Measurements from ENCODE around the gene ERCC5. TPM values are rescaled to one million over a fixed set of nuclear protein-coding genes. Genes with fewer than 3 reads are reported as not detected.

ERCC5 gene
- total and polyA plus RNA-seq, 9 of the 15 experiments (the other 6 are each of a cell fraction or from before 2014, with no cell fraction given): 7.4 to 43.1 (median 33.9) TPM

DNA sequence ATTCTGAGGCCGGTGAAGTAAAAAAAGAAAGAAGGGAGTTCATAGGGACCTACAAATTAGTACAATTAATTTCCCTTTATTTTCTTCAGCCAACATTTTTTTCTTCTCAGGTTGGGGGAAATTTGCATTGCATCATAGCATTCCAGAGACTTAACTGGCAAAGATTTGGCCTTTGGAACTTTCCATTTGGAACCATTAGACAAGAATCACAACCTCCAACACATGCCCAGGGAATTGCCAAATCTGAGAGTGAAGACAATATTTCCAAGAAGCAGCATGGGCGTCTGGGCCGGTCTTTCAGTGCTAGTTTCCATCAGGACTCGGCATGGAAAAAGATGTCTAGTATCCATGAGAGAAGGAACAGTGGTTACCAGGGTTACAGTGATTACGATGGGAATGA, 6.4 kb upstream of the ERCC5 start (continued):
- TF ChIP-seq SP2 (IDR thresholded peaks at IDR 0.05; ENCODE audit: extremely low read depth, low read depth, low read length, poor library complexity, severe bottlenecking): no peak
- no peak for TF ChIP-seq PRMT5 (CRISPR knock-in tag; IDR thresholded peaks at IDR 0.05)
- no peak for TF ChIP-seq ZNF586 (CRISPR knock-in tag; conservative IDR thresholded peaks at IDR 0.05)
- no peak for TF ChIP-seq KLF16 (IDR thresholded peaks at IDR 0.05)
- TF ChIP-seq PML (IDR thresholded peaks at IDR 0.05; ENCODE audit: low read length): no peak
- TF ChIP-seq HDAC3 (IDR thresholded peaks at IDR 0.05; ENCODE audit: borderline replicate concordance, partially characterized antibody): no peak
- TF ChIP-seq, protein P1, sequence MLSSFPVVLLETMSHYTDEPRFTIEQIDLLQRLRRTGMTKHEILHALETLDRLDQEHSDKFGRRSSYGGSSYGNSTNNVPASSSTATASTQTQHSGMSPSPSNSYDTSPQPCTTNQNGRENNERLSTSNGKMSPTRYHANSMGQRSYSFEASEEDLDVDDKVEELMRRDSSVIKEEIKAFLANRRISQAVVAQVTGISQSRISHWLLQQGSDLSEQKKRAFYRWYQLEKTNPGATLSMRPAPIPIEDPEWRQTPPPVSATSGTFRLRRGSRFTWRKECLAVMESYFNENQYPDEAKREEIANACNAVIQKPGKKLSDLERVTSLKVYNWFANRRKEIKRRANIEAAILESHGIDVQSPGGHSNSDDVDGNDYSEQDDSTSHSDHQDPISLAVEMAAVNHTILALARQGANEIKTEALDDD (IDR thresholded peaks at IDR 0.05): no peak
- TF ChIP-seq, protein P2, sequence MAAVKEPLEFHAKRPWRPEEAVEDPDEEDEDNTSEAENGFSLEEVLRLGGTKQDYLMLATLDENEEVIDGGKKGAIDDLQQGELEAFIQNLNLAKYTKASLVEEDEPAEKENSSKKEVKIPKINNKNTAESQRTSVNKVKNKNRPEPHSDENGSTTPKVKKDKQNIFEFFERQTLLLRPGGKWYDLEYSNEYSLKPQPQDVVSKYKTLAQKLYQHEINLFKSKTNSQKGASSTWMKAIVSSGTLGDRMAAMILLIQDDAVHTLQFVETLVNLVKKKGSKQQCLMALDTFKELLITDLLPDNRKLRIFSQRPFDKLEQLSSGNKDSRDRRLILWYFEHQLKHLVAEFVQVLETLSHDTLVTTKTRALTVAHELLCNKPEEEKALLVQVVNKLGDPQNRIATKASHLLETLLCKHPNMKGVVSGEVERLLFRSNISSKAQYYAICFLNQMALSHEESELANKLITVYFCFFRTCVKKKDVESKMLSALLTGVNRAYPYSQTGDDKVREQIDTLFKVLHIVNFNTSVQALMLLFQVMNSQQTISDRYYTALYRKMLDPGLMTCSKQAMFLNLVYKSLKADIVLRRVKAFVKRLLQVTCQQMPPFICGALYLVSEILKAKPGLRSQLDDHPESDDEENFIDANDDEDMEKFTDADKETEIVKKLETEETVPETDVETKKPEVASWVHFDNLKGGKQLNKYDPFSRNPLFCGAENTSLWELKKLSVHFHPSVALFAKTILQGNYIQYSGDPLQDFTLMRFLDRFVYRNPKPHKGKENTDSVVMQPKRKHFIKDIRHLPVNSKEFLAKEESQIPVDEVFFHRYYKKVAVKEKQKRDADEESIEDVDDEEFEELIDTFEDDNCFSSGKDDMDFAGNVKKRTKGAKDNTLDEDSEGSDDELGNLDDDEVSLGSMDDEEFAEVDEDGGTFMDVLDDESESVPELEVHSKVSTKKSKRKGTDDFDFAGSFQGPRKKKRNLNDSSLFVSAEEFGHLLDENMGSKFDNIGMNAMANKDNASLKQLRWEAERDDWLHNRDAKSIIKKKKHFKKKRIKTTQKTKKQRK (IDR thresholded peaks at IDR 0.05; ENCODE audit: borderline replicate concordance, low read depth, low read length): no peak
- no peak for TF ChIP-seq ZNF143 (CRISPR knock-in tag; IDR thresholded peaks at IDR 0.05)
- TF ChIP-seq KAT2B (IDR thresholded peaks at IDR 0.05; ENCODE audit: low read depth, low read length): no peak

All from K562 (cell line).